Endothelial cell of hepatic sinusoid (primary cell): ENCODE measurements around the gene OLFM1.
"Not testable (repeated sequence)": the region's sequence is repeated elsewhere in the genome, so short reads cannot be mapped to it uniquely, and the experiment has no call there.

Experiments used
- in situ Hi-C: cut with HindIII; loops from 2 replicates; pipeline ENCODE4 v1.10.0; 2017; ENCODE audit warnings: low sequenced_read_pairs

OLFM1 gene

DNA sequence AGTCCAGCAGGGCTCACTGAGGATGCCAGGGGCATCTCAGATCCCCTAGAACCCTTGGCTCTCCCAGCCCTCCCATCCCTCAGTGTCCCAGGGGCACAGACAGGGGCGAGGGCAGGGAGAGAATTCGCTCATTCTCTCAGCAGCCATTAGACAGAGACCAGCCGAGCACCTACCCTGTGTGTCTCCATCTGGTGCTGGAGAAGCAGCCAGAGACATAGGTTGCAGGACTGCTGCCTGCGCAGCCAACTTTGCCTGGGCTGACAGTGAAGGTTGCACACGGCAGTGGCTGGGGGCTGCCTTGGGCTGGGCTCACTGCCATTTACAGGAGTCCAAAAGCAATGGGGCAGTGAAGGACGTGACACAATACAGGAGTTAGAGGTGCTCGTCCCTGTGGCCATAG lies 60.9 kb downstream of the OLFM1 start:
- in situ Hi-C loops = no loop called here

DNA sequence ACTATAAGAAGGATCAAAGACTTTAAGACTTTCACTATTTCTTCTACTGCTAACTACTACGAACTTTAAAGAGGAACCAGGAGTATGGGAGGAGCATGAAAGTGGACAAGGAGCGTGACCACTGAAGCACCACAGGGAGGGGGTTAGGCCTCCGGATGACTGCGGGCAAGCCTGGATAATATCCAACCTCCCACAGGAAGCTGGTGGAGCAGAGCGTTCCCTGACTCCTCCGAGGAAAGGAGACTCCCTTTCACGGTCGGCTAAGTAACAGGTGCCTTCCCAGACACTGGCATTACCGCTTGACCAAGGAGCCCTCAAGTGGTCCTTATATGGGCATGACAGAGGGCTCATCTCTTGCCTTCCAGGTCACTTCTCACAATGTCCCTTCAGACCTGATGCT lies 62.4 kb downstream of the OLFM1 start:
- in situ Hi-C loops = not testable (repeated sequence)

DNA sequence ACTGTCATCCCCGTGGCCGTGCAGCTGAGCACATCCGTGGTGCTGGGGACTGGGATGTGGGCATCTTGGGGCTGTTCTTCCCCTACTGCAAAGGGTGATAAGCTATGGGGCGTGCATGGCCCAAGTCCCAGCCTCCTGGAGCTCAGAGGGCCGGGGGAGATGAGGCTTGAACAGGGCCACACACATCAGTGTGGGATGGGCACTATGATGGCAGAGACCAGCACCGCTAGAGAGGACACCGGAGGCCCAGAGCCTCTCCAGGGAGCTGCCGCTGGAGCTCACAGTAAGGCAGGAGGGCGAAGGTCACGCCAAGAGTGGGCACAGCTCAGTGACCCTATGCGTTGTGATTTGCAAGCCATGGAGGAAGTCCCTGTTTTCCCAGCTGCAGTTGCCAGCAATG lies 63.5 kb downstream of the OLFM1 start:
- in situ Hi-C loops = no loop called here

DNA sequence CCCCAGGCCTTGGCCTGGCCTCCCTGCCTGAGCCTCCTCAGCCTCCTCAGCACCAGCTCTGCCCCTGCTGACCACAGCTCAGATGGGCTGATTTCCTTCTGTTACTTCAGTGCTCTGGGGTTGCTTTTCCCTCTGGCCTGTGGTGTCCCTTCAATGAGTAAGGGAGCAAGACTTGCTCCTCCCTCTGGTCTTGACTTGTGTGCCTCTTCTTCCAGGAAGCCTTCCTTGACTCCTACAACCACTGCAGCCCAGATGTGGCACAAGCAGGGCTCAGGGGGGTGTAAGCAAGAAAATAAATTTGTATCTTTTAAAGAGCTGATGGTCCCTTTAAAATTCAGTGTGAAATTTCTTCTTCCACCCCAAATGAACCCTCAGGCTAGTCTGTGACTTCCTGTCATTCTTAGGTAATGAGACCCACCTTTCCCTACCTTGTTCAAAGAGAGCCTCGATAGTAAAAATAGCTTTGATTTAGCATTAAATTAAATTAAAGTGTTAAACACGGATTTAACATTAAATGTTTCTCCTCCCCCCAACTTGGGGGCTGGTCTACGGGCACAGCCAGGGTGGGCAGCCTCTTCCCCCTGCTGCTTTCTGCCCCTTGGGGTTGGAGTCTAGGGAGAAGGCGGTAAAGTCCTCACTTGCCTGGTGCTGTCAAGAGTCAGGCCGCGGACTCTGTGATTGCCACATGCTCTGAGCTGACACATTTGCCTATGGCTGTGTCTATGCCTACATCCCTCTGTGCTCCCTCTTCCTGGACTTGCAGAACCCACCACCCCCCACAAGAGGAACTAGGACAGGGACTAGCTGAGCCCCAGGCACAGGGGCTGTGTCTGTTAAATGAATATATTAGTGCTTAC lies 64.5 kb downstream of the OLFM1 start:
- in situ Hi-C loops = no loop called here

DNA sequence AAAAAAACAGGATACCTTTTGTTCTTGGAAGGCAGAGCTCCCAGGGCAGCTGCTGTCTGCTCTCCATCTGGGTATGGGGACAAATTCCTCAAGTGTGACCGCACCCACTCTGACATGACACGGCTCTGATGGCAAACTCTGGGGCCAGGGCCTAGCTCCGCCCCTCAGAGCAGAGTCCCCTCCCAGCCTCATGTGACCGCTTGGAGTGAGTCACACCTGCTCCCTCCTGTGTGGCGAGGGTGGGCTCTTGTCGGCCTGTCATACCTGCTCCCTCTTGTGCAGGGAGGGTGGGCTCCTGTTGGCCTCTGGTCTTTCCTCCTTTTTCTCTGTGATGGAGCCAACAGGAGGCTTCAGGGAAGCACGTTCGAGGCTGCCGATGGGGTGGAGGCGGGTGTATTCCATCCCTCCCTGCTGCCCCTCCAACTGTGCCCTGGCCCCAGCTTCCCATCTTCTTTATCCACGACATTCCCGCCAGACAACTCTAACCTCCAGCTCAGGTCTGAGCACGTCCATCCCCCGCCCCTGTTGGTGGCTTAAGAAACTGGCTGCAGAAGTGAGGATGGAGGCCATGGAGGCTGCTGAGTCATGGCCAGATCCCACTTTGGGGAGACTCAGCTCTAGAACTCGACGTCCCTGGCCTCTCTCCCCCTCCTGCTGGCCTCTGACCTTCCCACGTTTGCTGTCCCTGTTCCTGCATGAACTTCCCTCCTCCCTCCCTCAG lies 65.3 kb downstream of the OLFM1 start:
- in situ Hi-C loops = no loop called here

DNA sequence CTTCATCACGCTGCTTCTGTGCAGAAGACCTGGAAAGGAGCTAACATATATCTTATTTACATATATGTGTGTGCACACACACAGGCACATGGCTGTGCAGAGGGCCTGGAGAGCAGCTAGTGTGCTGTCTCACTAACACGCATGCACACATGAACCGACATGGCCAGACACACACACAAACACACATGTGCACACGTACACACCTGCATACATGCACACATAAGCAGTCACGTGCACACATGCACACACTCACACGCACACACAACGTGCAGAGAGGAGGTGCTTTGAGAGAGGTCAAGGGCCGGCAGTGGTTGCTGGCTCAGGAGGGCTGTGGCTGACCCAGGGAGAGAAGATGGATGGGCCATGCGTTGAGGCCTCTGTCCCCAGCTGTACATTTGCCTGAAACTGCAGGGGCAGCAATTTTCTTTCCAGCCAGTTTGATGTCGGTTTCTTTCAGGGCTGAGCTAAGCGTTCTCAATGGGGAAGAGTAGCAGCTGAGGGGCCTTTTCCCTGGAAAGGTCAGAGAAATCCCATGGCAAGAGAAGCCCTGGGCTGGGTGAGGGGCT lies 66.7 kb downstream of the OLFM1 start:
- in situ Hi-C loops = no loop called here

DNA sequence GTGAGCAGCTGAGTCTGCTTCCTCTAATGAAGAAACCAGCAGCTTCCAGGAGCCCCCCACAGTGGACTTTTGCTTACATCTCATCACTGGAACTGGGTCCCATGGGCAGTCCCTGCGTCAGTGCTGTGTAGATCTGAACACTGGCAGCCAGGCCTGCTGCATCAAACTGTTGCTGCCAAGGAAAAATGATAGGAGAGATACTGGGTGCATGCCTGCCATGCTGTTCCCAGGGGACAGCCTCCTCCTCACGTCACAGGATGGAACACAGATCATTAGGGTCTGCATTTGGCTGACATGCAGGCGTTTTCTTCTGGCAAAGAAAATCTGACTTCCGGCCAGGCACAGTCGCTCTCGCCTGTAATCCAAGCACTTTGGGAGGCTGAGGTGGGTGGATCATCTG lies 67.9 kb downstream of the OLFM1 start:
- in situ Hi-C loops = no loop called here

DNA sequence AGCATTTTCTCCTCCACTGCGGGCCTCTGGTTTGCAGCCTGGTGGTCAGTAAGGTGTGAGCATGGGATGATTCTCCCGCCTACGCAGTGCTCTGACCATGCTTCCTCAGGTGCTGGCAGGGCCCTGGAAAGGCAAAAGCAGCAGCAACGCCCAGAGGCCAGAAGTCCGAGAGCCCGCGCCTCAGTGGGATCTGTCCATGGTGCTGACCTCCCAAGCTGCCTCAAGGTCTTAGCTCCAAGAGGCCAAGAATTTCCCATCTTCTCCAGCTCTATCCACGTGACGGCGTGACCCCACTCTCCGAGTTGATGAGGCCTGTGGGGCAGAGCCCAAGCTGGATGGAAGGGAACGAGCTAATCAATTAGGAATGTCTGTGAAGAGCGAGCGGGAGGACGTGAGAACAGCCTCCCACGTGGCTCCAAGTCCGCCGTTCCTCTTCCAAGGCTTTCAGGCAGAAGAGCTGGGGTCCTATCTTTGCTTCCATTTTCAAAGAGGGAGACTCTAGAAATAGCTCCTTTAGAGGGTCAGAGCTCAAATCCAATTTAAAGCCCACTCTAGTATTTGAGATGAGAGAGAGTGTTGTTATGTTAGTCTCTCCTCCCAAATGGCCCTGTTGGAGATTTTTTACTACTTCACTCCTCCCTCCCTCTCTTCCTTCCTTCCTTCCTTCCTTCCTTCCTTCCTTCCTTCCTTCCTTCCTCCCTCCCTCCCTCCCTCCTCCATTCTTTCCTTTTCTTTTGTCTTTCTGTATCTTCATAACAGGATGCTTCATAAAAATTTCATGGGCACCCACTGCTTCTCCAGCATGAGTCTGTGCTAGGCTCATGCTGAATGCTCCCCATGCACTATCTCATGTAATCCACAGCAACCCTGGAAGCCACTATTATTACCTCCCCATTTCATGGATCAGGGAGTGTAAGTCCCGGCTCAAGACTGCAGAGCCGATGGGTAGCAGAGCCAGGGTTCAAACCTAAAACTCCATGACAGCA lies 69.3 kb downstream of the OLFM1 start:
- in situ Hi-C loops = no loop called here

DNA sequence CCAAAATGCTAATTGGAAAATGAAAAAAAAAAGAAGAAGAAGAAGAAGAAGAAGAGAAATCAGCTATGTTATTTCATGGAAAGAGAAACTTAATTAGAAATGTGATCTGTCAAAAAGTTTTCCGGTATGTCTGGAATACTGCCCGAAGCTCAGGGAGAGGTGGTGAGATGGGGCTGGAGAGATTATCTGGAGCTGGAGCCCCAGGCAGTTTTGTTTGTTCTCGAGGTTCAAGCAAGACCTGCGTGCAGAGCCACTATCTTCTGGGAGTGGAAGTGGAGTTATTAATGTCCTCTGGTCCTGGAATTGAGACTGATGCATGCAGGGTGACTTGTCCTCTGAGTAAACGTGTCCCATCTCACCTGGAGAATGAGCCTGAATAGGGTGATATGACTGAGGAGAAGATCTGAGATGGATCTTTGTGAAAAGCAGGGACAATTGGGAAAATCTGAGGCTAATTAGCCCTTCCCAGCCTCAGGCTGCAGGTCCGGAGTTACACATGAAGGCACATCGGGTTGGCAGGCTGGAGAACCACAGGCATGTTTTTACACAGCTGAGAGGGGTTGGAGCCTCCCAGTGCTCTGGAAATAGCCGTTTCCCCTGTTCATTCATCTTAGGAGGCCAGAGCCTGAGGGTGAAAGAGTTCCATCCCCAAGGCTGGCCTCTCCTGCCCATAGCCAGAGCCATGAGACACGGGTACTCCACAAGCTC lies 70.5 kb downstream of the OLFM1 start:
- in situ Hi-C loops = no loop called here

DNA sequence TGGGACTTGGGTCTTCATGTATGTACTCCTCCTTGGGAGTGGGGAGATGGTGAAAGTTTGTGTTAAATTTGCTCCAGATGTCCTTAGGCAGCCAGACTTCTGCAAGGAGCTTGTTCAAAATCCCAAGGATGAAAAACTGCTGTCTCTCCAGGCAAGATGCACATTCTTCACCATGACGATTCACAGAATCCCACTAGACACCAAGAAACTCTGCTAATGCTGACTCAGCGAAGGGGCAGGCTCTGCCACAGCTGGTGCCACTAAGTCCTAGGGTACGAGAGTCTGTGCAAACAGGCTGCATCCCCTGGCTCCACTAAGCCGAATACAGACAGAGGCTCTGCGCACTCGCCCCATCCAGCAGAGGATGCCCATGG lies 71.1 kb downstream of the OLFM1 start:
- in situ Hi-C loops = no loop called here

DNA sequence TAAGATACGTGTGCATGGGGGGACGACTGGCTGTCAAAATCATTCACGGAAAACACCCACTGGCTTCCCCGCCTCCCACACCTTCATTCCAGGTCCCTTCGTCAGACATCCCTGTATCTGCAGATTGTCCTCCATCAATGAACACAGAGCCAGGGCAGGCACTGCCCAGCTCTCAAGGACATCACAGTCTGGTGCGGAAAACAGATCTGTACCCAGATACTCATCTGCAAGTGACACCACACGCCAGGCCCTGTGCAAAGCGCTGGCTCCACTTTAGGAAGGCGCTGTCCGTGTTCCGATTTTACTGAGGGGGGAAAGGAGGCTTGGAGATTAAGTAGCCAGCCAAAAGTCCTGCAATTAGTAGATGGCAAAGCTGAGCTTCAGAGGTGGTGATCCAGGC lies 72.3 kb downstream of the OLFM1 start:
- in situ Hi-C loops = loop anchor here (5.0 kb wide), 1 partner anchor 148 kb away; no protein-coding TSS in a partner anchor

DNA sequence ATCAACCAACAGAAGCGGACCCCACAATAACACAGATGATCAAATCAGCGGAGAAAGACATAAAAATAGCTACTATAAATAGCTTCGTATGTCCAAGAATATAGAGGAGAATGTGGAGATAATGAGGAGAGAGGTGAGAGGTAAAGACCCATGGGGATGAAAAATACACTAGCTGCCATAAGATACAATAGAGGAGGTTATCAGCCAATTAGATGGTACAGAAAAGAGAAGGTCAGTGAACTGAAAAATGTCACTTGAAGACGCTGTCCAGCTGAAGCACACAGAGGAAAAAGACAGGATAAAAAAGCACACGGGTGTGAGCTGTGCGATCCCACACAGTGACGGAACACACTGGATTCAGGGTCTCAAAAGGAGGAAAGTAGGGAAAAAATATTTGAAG lies 73.4 kb downstream of the OLFM1 start:
- in situ Hi-C loops = loop anchor here (5.0 kb wide), 1 partner anchor 146 kb away; no protein-coding TSS in a partner anchor

DNA sequence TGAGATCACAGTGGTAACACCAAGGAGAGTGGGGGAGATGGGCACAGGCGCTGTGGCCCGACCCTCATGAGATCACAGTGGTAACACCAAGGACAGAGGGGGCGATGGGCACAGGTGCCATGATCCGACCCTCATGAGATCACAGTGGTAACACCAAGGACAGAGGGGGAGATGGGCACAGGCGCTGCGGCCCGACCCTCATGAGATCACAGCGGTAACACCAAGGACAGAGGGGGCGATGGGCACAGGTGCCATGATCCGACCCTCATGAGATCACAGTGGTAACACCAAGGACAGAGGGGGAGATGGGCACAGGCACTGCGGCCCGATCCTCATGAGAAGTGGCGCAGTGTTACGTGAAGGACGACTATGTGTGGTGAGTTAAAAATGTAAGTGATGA lies 75.1 kb downstream of the OLFM1 start:
- in situ Hi-C loops = loop anchor here (5.0 kb wide), 1 partner anchor 145 kb away; no protein-coding TSS in a partner anchor

DNA sequence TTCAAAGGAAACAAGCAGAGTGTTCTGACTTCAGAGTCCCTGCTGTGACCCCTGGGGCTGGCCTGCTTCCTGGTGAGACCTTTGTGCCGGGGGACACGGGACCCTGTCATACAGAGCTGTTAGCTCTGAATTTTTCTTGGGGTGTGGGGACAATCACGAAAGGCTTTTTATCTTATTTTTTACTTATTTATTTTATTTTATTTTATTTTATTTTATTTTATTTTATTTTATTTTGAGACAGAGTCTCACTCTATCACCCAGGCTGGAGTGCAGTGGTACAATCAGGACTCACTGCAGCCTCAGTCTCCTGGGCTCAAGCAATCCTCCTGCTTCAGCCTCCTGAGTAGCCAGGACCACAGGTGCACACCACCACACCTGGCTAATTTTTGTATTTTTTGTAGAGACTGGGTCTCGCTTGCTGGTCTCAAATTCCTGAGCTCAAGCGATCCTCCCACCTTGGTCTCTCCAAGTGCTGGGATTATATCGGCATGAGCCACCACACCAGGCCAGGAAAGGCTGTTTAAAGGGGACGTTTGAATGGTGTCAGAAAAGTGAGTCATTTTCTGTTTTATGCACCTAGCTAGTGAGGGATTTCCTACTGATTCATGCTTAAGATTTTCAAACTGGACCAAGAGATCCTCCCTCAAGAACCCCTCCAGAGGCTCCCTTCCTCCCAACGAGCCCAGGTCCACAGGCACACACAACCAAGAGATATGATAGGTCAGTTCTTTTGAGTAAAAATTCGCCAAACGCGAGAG lies 75.7 kb downstream of the OLFM1 start:
- in situ Hi-C loops = loop anchor here (5.0 kb wide), 1 partner anchor 144 kb away; no protein-coding TSS in a partner anchor

DNA sequence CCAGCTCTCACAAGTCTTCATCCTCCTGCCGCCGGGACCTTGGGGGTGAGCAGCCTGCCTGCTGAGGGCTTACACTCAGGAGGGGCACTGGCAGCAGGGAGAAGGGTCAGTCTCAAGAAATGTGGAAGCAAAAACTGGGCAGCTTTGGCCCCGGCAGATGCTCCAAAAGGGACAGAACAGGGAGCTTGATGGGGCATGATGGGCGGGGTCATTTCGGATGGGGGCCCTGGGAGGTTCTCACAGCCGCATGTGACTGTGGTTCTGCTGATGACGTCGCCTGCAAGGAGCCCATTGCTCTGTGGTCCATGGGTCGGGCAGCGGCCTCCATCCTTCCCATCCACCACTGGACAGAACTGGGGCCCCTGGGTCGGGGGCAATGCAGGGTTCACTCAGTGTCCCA lies 76.6 kb downstream of the OLFM1 start:
- in situ Hi-C loops = loop anchor here (5.0 kb wide), 1 partner anchor 143 kb away; no protein-coding TSS in a partner anchor

DNA sequence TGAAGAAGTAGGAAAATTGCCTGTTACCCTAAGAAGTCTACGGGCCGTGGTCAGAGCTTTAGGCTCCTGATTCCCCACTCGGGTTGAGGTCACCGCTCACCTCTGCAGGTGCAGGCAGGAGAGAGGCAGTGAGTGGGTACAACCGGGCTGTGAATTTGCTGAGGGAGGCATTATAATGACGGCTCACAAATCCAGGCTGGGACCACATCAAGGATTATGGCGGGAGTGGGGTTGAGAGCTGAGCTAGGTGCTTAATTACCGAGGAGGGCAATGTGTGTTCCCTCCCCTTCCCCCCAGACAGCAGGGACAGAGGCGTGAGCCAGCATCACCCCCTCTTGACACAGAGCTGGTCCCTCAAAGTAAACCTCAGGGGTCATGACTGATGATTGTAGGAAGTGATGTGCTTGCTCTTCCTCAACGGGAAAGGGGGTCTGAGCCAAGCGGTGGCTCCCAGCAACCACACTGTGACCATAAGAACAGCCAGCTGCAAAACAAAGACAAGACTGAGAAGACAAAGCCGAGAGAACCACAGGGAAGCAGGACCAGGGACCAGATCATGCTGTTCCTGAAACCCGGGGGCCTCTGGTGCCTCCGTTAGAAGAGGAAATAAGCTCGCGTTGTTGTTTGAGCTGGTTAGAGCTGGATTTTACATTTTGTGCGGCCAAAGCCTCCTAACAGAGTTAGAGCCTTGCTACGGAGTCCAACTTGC lies 77.7 kb downstream of the OLFM1 start:
- in situ Hi-C loops = no loop called here

DNA sequence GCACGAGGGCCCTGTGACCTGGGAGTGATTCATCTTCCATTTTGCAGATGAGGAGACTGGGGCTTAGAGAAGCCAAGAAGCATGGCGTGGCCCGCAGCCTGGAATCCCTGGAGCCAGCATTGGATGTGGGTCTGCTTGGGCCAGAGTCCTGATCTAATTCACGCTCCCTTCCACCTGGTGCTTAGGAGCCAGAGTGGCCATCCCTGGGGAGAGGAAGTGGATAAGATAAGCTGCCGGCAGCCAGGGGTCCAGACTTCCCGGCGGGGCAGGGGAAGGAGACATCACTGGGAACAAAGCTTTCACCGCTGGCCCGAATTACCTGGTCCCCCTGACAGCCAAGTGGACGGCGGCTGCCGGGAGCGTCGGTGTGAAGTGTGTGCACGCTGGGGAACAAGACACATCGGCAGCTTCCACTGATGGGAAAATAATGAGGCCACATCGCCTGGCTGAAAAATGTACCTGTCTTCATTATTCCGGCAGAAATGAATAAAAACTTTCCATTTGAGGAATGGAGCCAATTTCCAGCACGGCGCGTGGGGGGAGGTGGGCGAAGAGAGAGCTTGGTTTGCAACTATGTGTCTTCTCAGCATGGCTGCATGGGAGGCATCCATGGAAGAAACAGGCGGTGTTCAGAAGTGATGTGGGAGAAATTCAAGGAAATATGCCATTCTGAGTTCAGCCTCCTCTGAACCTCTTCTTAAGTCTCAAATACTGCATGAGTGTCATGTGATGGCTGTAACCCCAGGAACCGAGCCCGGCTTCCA lies 78.5 kb downstream of the OLFM1 start:
- in situ Hi-C loops = no loop called here

DNA sequence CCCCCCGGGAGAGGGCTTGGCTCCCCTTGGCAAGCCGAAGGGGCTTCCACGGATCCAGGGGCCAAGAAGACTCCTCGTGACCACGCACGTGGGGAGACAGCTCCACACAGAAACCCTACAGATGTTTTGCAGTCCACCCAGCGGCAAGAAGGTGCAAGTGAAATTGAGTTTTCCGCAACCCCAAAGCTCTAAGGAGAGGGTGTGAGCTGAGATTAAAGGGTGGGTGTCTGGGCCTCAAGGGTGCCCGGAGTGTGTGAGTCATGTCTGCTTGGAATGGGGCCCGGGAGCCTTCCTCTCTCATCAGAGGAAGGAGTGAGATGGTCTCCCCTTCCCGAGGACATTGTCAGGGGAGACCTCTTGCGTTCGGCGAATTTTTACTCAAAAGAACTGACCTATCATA lies 79.1 kb downstream of the OLFM1 start:
- in situ Hi-C loops = no loop called here
